Measurements from ENCODE around the gene CAMK4.
A peak's percentile ranks its signal among the peaks of the same experiment; 100 is the strongest.

Gene CAMK4

DNA sequence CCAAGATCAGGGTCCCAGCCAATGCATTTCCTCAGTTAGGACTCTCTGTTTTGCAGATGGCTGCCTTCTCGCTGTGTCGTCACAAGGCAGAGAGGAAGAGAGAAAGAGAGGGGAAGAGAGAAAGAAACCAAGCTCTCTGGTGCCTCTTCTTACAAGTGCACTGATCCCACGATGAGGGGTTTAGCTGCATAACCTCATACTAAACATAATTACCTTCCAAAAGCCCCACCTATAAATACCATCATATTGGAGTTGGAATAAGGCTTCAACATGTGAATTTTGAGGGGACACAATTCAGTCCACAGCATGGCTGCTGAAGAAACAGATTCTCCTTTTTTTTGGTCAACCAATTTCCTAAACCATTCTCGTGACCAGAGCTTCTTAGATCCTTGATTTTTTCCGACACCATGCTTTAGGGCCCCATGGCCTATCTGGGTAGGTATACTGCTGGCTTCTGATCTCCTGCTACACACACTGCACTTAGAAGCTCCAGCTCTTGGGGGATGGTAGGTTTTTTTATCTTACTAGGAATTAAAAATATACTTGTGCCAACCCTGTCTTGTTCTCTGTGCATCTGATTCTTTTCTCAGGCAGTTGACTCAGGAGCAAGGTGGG lies 5.1 kb downstream of the CAMK4 start:
- no peak for DNase-seq (ENCODE audit: low read depth in 2 of 2)

DNA sequence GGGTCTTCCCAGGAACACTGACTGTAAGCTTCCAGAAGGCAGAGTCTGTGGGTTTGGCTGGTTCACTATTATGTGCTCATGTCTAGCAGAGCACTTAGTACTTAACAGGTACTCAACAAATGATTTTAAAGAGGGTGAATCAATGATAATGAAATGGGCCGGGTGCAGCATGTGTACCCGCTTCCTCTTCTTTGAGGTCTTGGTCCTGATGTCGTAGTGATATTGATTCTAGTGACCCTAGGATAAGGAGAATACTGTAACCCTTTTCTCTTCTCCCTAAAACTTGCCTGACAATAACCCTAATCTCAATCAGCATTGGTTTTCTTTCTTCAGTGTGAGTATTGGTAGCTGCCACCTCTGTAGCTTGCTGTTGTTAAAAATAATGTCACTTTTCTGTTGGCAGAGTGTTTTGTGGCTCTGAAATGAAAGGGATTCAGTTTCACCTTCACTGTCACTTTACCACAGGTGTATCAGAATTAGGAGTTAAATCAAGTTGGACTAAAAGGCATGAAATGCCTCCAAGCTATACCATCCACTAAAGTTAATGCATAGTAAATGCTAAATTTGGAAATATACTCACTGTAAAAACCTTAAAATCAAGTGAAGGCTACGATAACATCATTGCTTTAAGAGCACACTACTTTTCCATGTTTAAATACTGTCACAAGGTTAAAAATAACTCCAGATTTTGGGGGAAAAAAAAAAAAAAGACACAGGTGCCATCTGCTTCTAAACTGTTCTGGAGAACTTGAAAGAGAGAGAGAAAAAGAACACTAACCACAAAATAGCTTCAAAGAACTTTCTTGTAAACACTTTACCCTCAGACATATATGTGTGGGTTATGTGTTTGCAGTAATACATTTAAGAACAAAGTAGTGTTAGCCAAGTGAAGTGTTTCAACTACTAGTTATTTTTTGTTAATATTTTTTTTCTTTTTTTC lies 6.0 kb downstream of the CAMK4 start:
- no peak for DNase-seq (ENCODE audit: low read depth in 2 of 2)

DNA sequence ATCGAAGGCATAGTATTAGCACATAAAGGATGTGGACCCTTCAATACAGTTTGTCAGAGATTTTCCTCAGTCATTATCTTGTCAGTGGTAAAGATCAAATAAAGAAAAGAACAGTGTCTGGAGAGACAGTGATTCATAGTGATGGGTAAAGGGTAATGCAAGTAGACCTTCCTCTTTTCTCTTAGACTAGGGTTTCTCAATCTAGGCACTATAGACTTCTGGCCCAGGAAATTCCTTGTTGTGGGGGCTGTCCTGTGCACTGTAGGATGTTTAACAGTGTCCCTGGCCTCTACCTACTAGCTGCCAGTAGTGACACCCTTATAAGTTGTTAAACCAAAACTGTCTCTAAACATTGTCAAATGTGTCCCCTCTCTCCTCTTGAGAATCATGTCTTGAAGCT lies 6.9 kb downstream of the CAMK4 start:
- DNase-seq (ENCODE audit: low read depth in 2 of 2): no peak

DNA sequence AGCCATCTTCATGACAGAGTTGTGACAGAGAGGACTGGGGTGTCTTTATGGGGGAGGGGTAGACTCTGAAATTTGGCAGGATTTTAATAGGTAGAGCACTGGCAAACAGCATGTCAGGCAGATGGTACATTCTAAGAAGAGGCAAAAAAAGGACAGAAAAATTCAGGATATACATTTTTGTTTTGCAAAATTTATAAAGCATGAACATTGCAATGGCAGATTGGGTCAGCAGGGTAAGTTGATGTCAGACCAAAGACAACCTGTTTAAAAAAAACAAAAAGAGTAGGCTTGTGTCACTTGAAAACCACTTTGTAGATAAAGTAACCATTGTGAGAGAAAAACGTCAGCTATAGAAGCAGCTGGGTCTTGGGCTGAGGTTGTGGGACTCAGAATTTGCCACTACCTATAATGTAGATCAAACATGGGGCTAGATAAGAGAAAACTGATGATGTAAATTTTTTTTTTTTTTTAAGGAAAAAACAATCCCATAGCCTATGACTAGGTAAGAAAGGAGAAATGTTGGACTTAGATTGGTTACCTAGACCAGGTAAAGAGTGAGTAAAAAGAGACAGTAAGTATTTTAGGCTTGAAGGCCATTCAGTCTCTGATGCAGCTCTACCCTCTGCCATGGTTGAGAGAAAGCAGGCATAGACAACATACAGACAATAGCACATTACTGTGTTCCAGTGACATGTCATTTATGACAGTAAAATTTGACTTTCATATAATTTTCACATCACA lies 8.3 kb downstream of the CAMK4 start:
- no peak for DNase-seq (ENCODE audit: low read depth in 2 of 2)

- no peak for DNase-seq (ENCODE audit: low read depth in 2 of 2)
These were observed 8.8 kb downstream of the CAMK4 start for GRCh38 chr5:111233052-111233374.

GRCh38 chr5:111234125-111234524 lies 9.9 kb downstream of the CAMK4 start:
- DNase-seq (ENCODE audit: low read depth in 2 of 2): no peak

DNA sequence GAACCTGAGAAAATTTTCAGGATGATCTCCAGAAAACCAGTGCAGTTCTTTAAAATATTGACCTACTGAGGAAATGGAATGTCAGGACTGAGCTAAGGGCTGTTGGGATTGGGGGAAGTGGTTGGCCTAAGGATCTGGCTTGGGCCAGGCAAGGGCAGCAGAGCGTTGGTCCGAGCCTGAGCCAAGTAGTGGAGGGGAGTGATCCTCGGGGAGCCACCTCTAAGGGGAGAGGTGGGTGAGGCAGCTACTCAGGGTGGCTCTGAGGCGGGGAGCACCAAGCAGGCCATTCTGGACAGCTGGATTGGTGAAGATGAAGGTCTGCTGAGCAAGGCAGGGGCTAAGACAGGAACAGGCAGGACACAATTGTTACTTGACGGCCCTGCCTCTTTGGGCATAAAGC lies 11.5 kb downstream of the CAMK4 start:
- no peak for DNase-seq (ENCODE audit: low read depth in 2 of 2)

DNA sequence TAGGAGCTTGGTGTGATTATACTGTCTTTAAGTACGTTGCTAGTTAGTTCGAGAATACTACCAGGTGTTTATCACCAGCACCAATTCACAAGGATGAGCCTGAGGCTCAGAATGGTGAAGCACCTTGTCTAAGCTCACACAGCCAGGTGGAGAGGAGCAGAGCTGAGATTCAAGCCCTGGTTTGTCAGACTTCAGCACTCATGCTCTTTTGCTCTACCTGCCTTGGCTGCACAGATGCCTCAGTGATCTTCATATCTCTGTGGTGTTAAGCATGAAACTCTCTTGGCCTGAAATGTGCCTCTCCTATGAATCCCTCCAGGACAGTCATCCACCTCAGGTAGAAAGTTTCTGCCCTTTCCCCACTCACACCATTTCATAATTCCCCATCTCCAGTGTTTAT lies 12.2 kb downstream of the CAMK4 start:
- no peak for DNase-seq (ENCODE audit: low read depth in 2 of 2)

DNA sequence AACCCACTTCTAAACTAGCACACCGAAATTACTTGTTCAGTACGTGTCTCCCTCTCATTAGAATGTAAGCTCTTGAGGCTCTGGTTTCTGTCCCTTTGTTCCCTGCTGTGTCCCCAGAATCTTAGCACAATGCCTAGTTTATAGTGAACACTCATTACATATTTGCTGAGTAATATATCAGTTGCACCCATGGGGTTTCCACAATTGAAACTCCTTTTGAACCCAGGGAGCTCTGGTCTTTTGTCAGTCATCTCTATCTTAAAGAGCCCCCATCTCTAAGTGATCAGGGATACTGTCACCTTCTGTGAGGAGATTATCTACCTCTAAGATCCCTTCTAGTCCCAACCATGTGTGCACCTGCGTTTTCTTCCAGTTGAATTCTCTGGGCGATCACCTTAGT lies 12.8 kb downstream of the CAMK4 start:
- no peak for DNase-seq (ENCODE audit: low read depth in 2 of 2)

- DNase-seq (ENCODE audit: low read depth in 2 of 2): no peak
These were observed 13.3 kb downstream of the CAMK4 start for GRCh38 chr5:111237470-111237869.

DNA sequence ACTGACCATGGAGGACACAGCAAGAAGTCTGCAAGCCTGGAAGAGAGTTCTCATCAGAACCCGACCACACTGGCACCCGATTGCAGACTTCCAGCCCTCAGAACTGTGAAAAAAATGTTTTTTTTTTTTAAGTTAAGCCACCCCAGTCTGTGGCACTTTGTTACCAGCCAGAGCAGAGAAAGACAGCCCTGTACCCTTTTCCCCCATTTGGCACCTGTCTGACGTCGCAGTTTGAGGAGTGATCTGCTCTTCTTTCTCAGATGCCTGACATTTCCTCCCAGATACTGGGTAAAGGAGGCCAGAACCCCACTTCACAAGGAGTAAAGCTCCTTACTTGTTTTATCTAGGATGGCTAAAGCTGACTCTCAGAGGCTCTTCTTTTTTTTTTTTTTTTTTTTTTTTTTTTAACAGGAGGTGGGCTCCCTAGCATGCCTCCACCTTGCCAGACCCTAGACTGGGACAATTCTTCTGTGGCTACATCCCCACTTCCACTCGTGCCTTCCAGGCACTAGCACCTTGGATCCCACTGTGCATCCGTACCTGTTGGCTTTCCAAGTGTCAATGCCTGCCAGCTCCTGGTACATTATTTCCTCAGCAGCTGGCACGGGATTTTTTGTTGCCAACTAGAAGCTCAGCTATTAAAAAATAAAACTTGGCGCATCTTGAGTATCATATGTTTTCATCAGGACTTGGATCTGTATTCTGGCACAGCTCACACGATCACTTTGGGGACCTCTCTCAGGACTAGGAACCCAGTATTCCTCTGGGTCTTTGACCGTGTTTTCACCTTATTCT lies 14.4 kb downstream of the CAMK4 start:
- DNase-seq (ENCODE audit: low read depth in 2 of 2): no peak

- no peak for DNase-seq (ENCODE audit: low read depth in 2 of 2)
These were observed 17.5 kb downstream of the CAMK4 start for GRCh38 chr5:111241696-111242095.

DNA sequence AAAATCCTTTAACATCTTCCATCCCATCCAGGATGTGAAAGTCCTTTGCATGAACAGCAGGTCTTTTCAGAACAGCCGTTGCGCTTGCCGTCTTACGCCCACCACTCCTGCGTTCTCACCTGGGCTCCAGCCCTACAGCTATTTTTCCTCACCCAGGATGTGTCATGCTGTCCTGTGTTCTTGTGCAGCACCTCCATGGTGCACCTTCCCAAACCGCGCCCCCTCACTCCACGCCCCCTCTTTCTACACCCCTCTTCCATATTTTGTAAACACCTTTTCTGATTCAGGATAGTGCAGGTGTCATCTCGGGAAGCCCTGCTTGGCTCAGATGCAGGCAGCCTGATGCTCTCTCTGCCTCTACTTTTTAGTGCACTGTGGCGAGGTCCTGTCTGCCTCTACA lies 18.4 kb downstream of the CAMK4 start:
- no peak for DNase-seq (ENCODE audit: low read depth in 2 of 2)

GRCh38 chr5:111243318-111243717 lies 19.1 kb downstream of the CAMK4 start:
- DNase-seq (ENCODE audit: low read depth in 2 of 2): no peak

GRCh38 chr5:111245654-111246053 lies 21.5 kb downstream of the CAMK4 start:
- DNase-seq (ENCODE audit: low read depth in 2 of 2): no peak

GRCh38 chr5:111246459-111246858 lies 22.3 kb downstream of the CAMK4 start:
- no peak for DNase-seq (ENCODE audit: low read depth in 2 of 2)

- DNase-seq (ENCODE audit: low read depth in 2 of 2): no peak
These were observed 24.4 kb downstream of the CAMK4 start for GRCh38 chr5:111248571-111248970.

DNA sequence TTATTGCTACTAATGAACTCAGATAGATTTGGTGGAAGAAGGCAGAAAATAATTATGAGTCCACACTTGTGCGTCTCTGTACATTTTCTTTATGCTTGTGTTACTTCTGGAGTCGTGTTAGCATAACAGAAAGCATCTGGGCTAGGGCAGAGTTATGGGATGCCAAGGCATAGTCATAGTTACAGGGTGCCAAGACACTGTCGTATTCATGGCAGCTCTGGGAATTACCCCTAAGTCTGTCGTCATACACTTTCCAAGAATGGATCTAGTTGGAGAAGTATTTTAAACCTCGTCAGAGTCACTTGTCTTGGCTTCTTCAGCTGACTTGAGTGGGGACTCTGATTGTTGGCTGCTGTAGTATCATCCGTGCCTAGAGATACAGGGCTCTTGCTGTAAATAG lies 27.7 kb downstream of the CAMK4 start:
- no peak for DNase-seq (ENCODE audit: low read depth in 2 of 2)

DNA sequence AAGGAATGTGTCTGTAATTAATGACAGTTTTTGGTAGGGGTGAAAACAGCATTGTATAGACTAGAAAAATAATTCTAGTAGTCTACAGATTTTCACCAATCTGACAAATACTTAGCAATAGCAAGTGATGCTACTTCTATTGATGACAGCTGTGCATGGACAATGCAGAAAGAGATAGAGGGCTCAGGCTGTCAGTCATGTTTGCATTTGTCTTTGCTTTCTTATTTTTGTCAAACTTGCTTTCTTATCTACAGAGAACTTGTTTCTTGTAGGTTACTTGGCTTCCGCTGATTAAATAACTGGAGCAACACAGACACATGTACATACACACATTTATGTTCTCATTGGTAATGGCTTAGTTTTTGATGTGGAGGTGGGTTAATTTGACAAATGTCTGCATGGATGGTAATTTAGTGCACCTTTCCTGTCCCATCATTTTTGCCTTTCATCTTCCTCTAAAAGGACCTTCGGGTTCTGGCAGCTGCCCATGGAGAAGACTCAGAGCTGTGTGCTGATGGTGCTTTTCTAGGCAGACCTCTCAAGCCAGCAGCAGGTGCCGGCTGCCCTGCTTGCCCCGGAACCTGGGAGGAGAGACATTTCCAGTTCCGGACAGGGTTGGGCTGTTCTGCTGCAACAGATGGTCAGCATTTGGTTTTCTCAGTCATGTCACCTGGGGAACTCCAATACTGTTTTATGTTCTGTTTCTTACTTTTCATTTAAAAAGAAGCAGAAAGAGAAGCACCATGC lies 28.8 kb downstream of the CAMK4 start:
- no peak for DNase-seq (ENCODE audit: low read depth in 2 of 2)

GRCh38 chr5:111254613-111255012 lies 30.4 kb downstream of the CAMK4 start:
- DNase-seq (ENCODE audit: low read depth in 2 of 2): peak; percentile 60 to 65

- DNase-seq (ENCODE audit: low read depth in 2 of 2): no peak
These were observed 31.0 kb downstream of the CAMK4 start for GRCh38 chr5:111255169-111255568.

All from stimulated activated CD4-positive, alpha-beta T cell treated with anti-CD3 and anti-CD28 coated beads, Interleukin-12 subunit alpha, Interleukin-12 subunit beta, amount 100 ng/mL, for 24 hours (primary cell).